ENCODE measurements around the gene TAF1B.

Gene TAF1B

DNA sequence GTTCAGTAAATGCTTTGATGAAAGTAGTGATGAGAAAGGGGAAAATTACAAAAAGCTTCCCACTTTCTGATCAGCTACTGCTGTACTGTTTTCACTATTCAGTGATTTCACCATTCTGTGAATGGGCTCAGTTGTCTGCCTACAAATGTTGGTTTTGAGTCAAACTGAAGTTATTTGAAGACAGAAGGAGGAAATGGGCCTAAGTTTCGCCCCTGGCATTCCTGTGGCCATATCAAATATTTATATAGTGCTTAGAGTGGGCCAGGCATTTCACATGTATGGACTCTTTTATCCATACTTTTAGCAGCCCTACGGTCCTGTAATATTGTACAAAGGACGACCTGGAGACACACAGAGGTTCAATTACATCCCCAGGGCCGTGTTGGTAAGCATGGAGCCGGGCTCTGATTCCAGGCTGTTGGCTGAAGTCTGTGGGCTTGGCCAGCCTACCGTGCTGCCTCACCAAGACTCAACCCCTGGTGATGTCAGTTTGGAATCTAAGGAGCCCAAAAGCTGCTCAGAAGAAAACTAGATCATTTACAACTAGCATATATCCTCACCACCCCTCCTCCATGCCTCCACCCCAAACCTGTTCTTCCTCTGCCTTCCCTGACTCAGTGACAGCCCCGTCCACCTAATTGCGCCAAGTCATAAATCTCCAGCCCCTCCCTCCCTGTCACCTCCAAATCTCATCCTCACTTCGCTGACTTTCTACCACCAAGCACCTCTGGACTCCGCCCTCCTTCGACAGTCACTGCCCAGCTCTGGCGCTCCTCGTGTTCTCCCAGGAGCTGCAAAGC is 98.1 kb downstream of the TAF1B start:
- DNase-seq (ENCODE audit: low spot score) = no peak

DNA sequence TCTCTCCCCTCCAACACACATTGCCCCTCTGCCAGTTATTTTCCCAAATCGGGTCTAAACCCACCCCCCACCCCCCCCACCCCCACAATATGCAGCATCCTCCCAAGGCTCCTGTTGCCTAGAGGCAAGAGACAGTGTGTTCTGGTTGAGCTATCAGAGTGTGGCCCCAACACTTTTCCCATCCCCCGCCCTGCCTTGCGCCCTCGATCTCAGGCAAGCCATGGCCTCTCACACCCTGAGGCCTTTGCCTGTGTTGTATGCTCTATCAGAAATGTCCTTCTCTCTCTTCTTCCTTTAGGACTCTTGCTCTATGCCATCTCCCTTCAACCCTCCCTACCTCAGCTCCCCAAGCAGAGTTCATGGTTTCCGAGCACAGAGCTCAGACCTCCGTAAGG is 98.7 kb downstream of the TAF1B start:
- DNase-seq (ENCODE audit: low spot score) = no peak

DNA sequence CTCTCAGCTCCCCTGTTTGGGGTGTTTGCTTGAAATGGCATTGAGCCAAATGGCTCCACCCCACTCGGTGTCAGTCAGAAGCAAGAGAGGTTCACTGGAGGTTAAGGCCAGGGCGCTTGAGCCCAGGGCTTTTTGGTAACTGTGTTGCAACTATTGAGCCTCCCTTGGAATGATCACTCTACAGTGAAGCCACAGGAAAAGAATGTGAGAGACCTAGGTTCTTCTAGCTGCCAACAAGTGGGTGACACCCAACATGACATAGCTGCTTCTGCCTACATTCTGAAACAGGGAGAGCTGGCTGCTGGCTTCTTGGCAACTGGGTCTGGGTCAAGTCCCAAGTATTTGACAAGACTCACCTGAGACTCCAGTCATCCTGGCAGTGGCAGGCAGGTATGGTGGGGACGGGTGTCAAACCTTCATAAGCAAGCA is 101.1 kb downstream of the TAF1B start:
- DNase-seq (ENCODE audit: low spot score) = no peak

DNA sequence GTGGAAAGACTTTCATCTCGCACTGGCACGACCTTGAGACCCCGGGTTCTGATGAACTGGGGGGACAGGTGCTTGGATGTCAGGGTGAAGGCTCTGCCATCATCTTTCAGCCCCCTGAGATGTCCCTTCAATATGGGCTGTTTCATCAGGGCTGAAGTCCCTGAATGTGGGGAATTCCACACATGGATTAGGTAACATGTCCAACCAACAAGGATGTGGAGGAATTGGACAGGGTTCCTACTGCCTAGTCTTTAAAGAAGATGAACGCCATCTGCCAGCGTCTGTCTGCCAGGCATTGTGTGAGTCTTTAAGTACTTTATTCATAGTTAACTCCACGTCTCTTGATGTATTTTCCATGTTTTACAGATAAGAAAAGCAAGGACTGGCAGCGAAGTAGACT is 102.3 kb downstream of the TAF1B start:
- DNase-seq (ENCODE audit: low spot score) = no peak

DNA sequence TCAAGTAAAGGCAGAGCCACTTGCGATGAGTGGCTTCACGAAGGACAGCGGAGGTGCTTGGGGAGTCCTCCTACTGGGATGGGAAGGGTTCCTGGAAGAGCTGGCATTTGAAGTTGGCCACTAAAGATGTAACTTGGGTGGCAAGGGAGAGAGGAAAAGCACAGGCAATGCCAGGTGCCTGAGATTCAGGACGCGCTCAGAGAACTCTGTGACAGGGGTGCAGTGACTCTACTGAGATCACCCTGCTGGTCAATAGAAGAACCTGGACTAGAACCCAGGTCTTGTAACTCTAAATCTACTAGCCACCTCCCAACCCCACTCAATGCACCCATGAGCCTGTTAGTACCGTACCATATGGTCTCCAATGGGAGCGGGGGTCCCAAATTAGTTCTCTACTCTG is 102.8 kb downstream of the TAF1B start:
- no peak for DNase-seq (ENCODE audit: low spot score)

DNA sequence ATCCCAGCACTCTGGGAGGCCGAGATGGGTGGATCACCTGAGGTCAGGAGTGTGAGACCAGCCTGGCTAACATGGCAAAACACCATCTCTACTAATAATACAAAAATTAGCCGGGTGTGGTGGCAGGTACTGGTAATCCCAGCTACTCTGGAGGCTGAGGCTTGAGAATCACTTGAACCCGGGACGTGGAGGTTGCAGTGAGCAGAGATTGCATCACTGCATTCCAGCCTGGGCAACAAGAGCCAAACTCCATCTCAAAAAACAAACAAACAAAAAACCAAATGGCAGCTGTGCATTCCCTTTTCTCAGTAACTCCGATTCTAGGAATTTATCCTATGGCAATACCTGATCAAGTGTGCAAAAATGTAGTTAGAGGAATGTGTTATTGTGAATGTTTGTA is 103.5 kb downstream of the TAF1B start:
- DNase-seq (ENCODE audit: low spot score) = no peak

DNA sequence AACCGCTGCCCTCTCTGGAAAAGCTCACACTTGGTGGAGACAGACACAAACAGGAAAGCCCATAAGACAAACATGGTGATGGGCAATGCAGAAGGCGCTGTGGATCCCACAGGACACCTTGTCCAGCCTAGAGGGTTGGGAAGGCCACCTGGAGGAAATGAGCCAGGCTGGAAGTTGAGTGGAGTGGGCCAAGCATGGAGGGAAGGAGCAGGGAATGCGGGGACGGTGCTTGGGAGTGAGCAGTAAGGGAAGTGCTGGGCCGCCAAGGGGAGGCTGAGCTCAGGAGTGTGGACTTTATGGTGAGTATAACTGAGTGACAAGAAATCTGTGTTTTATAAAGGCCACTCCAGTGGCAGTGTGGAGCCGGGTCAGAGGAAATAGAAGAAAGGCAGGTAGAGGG is 105.4 kb downstream of the TAF1B start:
- DNase-seq (ENCODE audit: low spot score) = no peak

DNA sequence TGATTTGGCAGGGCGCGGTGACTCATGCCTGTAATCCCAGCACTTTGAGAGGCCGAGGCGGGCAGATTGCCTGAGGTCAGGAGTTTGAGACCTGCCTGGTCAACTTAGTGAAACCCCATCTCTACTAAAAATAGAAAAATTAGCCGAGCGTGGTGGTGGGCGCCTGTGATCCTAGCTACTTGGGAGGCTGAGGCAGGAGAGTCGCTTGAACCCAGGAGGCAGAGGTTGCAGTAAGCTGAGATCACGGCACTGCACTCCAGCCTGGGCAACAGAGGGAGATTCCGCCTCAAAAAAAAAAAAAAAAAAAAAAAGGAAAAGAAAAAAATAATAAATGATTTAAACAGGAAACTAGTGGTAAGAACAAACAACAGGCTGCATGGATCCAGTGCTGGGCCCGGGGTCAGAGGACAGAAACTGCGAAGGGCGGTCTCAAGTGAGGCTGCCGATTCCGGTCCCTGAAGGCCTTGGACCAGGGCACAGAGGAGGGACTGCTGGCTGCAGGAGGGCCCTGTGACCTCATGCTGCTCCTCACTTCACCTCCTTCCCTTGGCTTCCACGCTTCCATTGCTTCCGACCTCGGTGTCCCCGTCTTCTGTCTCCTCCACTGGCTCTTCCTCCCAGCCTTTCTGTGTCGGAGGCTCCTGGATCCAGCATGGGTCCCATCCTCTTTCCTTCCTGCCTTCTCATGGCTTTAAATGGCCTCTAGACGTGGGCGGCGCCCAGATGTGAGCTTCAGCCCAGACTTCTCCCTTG is 106.1 kb downstream of the TAF1B start:
- no peak for DNase-seq (ENCODE audit: low spot score)

DNA sequence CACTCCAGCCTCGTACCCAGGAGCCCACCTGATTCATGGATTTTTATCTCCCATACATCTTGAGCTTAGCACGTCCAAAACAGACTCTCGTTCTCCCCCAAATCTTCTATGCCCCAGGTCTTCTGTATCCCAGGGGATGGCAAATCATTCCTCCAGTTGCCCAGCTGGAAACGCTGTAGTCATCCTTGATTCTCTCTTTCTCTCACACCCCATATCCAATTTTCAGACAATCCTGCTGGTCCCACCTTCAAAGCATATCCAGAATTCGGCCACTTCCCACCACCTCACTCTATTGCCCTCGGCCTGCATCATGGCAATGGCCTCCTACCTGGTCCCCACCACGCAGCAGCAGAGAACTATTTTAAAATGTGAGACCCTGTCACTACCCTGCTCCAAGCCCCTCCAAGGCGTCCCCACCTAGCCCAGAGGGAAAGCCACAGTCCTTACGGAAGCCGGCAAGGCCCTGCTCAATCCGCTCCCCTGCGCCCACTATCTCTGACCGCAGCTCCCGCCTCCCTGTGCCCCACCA is 106.8 kb downstream of the TAF1B start:
- DNase-seq (ENCODE audit: low spot score) = no peak

DNA sequence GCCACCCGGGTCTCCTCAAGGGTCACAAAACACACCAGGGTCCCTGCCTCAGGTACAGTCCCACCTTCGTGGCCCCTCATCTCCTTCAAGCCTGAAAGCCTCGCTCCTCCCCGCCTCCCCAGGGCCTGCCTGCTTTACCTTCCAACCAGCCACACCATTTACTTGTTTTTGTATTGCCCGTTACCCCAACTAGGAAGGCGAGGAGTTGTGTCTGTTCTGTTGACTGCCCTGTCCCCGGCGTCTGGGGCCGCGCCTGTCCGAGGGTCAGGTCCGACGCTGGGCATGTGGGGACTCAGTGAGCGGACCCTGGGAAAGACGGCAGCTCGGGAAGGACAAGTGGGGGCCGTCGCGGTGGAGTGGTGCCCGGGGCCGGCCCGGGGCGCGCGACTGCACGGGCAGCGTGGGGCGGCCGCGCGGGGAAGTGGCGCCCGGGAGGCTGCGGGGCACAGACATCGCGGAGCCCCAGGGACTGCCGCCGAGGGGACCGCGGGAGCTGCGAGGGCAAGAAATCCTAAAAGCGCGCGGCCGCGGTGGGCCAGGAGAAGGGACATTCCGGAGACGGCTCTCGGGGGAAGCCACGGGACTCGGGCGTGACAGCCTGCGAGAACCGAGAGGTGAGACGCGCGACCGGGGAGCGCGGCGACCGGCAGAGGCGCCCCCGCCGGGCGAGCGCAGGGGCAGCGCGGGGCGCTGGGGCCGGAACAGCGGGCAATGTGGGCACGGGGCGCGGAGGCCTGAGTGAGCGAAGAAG is 107.4 kb downstream of the TAF1B start:
- peak; percentile 21 for DNase-seq (ENCODE audit: low spot score)

DNA sequence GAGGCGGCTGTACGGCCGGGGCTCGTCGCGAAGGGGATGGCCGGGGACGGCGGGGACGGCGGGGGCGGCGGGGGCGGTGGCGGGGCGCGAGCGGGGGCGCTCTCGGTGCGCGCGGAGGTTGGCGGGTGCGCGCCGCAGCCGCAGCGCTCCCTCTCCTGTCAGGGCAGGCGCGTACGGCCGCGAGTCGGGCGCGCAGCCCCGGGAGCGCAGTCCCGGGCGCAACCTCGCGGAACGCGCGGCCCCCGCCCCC is 107.9 kb downstream of the TAF1B start:
- DNase-seq (ENCODE audit: low spot score) = no peak

DNA sequence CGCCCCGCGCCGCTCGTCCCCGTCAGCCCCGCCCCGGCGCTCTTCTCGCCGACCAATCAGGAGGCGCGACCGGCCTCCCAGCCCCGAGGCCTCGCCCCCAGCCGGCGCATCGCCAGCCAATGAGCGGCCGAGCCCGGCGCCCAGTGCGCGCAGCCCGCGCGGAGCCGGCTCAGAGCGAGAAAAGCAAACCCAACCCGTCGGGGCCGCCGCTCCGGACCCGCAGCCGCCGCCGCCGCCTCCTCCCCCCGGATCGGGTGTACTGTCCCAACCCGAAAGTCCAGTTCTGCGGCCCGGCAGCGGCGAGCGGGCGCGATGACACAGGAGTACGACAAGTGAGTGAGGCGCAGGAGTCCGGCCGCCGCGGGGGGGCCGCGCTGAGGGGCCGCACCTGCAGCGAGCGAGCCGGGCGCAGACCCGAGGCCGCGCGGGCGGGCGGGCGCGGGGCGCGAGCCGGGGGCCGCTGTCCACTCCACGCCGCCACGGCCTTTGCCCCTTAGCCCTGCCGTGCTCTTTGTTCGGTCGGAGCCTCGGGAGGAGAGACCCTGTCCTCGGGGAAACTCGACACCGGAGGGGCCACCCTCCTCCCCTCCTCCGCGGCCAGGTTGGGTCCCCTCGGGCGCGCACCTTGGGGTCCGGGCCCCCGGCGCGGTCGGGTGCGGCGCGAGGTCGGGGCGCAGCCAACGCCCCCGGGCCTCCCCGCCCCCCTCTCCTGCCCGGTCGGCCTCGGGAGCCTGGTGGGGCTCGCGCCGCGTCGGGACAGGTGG is 108.4 kb downstream of the TAF1B start, which contains the start of gene GRHL1:
Gene GRHL1, plus strand, starts transcription at position 172 of the 764 bp plus-strand sequence. Its CDS starts 141 bp downstream, at position 313.
- peak; percentile 84 for DNase-seq (ENCODE audit: low spot score)

DNA sequence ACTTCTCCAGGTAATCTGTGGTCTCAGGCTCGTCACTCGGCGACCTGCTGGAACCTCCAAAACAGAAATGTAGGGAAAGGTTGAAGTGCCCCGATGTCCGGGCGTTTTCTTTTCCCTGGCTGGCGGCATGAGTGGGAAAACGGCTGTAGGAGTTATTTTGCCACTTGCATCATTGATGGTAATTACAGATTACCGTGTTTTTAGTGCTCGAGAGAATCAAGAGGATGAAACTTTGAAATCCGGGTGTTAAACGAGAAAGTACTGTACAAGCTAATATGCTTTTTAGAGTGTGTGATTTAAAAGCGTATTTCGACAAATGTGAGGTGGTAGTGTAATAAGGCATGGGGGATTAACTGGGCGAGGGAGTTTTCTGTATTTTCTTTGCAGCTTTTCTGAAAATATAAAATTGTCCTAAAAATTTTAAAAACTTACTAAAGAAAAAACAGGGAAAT is 109.0 kb downstream of the TAF1B start:
- DNase-seq (ENCODE audit: low spot score) = no peak

DNA sequence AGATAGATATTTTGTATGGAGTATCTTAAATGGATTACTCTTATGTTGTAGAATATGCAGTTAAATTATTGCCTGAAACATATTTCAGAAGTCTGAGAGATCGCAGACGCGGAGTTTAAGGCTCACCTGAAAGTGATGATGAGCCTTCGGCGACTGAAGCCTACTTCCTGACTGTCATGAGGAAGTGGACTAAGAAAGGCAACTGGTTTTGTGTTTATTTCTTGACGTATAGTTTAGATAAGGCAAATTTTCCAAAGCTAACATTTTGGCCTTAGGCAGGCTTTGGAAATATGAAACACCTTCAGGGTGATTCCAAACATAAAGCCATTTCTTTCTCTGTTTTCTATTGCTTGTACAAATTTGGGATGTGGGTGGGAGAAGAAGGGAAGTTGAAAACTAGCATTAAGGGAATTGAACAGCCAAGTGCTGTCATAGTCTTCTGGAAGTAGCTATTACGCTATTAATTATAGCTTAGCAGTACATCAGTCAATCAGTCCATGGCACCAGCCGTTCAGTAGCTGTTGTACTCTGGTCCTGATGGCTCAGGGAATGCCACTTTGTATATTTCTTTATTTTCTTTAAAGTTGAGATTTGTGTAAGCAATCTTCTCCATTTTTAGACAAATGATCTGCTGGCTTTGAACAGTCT is 109.7 kb downstream of the TAF1B start:
- no peak for DNase-seq (ENCODE audit: low spot score)

DNA sequence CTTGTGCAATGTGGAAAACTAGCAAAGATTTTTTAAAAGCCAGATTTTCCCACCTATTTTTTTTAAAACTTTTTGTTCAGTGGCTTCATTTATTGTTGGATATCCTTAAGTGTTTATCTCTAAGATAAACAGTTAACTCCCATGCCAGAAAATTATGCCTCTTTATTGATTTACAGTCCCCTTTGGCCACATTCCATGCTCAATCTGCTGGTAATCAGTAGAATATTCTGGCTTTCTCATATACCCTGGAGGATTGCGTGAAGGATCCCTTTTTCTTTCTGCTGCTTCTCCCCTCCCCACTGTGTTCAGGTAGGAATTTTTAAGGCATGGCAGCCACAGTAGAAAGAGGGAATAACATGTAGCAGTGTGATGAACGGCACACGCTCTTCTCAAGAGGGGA is 110.9 kb downstream of the TAF1B start:
- no peak for DNase-seq (ENCODE audit: low spot score)

DNA sequence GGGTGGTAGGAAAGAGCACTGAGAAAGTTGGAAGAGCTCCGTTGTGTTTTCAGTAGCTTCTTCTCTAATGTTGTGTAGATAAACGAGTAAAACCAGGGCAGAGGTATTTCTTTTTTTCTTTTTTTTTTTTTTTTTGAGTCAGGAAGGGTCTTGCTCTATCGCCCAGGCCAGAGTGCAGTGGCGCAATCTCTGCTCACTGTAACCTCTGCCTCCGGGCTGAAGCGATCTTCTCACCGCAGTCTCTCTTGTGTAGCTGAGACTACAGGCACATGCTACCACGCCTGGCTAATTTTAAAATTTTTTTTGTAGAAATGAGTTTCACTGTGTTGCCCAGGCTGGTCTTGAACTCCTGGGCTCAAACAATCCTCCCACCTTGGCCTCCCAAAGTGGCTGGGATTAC is 114.8 kb downstream of the TAF1B start:
- DNase-seq (ENCODE audit: low spot score) = no peak

DNA sequence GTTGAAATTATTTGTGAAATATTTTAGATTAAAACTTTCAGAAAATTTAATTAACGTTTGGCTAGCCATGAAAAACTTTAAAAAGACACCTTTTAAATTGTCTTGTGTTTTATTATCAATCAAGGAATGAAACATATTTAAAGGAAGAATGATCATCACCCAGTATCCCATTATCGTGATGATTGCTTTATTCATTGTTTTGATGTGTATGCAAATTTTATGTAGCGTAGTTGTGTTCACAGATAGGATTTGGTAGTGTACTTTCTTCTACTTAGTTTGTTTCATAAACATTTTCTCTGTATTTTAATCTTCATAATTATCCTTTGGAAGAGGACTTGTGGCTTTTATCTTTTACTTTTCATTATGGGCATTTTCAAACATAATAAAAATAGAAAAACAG is 116.0 kb downstream of the TAF1B start:
- DNase-seq (ENCODE audit: low spot score) = no peak

DNA sequence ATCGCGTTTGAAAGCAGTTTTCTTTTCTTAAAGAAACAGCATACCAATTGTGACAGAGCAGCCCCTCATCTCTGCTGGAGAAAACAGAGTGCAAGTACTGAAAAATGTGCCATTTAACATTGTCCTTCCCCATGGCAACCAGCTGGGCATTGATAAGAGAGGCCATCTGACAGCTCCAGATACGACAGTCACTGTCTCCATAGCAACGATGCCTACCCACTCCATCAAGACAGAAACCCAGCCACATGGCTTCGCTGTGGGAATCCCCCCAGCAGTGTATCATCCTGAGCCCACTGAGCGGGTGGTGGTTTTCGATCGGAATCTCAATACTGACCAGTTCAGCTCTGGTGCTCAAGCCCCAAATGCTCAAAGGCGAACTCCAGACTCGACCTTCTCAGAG is 117.7 kb downstream of the TAF1B start:
- no peak for DNase-seq (ENCODE audit: low spot score)

DNA sequence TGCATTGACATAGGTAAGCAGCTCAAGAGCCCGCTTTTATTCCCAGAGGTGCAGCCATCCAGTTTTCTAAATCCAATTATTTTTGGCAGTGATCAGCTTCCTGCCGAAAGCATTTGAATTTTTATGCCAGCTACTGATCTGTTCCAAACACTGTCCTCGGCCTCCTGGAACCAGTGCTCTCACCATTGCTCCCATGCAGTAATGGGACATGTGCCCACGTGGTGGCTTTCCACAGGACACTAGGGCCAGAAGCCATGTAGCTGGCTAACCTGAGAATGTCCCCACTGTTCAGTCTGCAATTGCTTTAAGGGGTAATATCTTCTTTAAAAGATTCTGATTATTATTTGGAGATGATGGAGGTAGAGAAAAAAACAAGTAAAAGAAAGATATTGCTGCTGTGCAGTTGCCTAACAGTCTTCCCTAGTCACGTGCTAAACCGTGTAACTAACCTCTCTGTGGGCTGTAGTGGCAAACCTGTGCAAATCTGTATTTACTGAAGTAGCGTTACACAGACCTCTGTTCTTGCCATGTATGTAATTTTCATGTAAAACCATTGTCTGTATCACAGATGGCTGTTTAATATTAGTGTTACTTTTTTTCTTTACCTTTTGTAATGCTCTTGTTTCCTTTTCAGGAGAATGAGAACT is 121.2 kb downstream of the TAF1B start:
- DNase-seq (ENCODE audit: low spot score) = no peak

DNA sequence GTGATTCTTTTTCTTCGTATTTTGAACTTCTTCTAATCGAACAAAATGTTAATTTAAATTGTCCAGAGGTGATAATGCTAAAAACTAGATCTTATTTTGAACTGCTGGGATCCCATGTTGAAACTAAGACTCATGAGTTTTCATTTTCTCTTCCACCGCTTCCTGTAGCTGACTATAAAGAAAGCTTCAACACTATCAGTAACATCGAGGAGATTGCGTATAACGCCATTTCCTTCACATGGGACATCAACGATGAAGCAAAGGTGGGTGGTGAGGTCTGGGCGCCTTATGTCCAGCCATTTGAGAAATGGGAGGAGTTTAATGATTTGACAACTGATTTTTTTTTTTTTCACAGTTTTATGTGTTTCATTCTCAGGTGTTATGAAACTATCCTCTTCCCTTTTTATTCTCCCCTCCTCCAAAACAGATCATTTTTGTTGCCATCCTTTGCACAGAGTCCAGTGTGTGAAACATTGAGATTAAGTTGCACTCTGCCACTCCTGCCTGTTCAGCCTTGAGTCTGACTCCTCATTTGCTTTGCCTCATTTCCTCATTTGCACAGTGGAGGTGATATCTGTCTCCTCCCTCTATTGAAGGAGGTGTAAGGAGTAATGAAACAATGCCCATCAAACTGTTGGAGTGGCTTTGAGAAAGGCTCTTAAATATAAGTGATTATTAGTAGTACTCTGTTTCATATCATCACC is 122.0 kb downstream of the TAF1B start:
- no peak for DNase-seq (ENCODE audit: low spot score)

Measured in kidney capillary endothelial cell (primary cell).